HepG2 (cell line): Measurements from ENCODE around the gene SH3BP5. TPM values are rescaled to one million over a fixed set of nuclear protein-coding genes. Genes with fewer than 3 reads are reported as not detected.

Experiments
- ATAC-seq: fragments of 200-7000 bp; cut with Tn5 transposase; 3 replicates; pipeline ENCODE4 v1.9.1; 2020; ENCODE audit warnings: mild to moderate bottlenecking, moderate library complexity
- BruUV-seq: library from RNA; stranded (reverse); fragments of 400-500 nt; replicated peaks from 2 replicates; lab custom pipeline; 2021; lab: Mats Ljungman, UMichigan
- CTCF ChIA-PET: fragments of 300-600 bp; formaldehyde crosslinking; extraction: SDS; loops from one replicate; lab custom pipeline; 2021; ENCODE audit warnings: low total read pairs, inconsistent platforms, low intra/inter-chr PET ratio; lab: Yijun Ruan, JAX
- POLR2A ChIA-PET: fragments of 350-600 bp; sonication (Branson Sonifier 250); formaldehyde crosslinking; loops from one replicate; lab custom pipeline; 2020; ENCODE audit warnings: antibody characterized with exemption, inconsistent platforms; lab: Yijun Ruan, JAX
- DNase-seq: peaks from one replicate; pipeline ENCODE4 v3.0.0-alpha.2; 2015; ENCODE audit warnings: low spot score
- FAIRE-seq: peaks from 3 replicates; lab custom pipeline; 2011; peaks lifted over from hg19 to GRCh38; lab: Jason Lieb, UNC
- H2AFZ ChIP-seq: one replicate; pipeline ENCODE4 v1.6.1; 2011; ENCODE audit warnings: low read length, inconsistent platforms
- H3K27ac ChIP-seq: fragments of 300-600 bp; 3 replicates; pipeline ENCODE4 v1.8.0; 2011; ENCODE audit warnings: mixed run types, mild to moderate bottlenecking, mixed read lengths, low read length, inconsistent platforms; ENCODE audit not compliant: insufficient read depth; ENCODE audit errors: extremely low read length
- H3K27me3 ChIP-seq, 2 experiments: fragments of 200-600 bp in 1 of 2; 2 replicates in 1 of 2; 3 replicates in 1 of 2; pipeline versions ENCODE4 v1.6.0 to v1.8.0; 2011; ENCODE audit warnings: low read length in 2 of 2, mild to moderate bottlenecking in 2 of 2, moderate library complexity in 2 of 2, inconsistent platforms in 1 of 2; ENCODE audit not compliant: insufficient read depth in 2 of 2, control insufficient read depth in 1 of 2
- H3K36me3 ChIP-seq, 2 experiments: fragments of 200-600 bp in 1 of 2; replicated peaks in 1 of 2; 2 replicates in 1 of 2; 3 replicates in 1 of 2; pipeline versions ENCODE4 v1.5.1 to v1.8.0; 2011; ENCODE audit warnings: low read length in 2 of 2, inconsistent platforms in 1 of 2; ENCODE audit not compliant: insufficient read depth in 2 of 2, control insufficient read depth in 1 of 2
- H3K4me1 ChIP-seq: 2 replicates; pipeline ENCODE4 v1.5.1; 2012; ENCODE audit warnings: low read length, inconsistent platforms; ENCODE audit not compliant: insufficient read depth
- H3K4me2 ChIP-seq: 2 replicates; pipeline ENCODE4 v1.6.0; 2011; ENCODE audit warnings: low read depth, low read length, inconsistent platforms
- H3K4me3 ChIP-seq, 3 experiments: fragments of 200-600 bp in 1 of 3; sonication (generic), shearing (Covaris generic) in 1 of 3; replicated peaks in 1 of 3; 2 replicates each; pipeline ENCODE4 v1.5.1; 2011 to 2016; ENCODE audit warnings: low read length in 3 of 3, inconsistent platforms in 2 of 3, low read depth in 2 of 3, mild to moderate bottlenecking in 2 of 3, control low read depth in 1 of 3, mixed read lengths in 1 of 3; ENCODE audit not compliant: insufficient read depth in 1 of 3
- H3K79me2 ChIP-seq: one replicate; pipeline ENCODE4 v1.6.1; 2011; ENCODE audit warnings: low read length, inconsistent platforms; ENCODE audit not compliant: insufficient read depth
- H3K9ac ChIP-seq: 2 replicates; pipeline ENCODE4 v1.6.0; 2011; ENCODE audit warnings: mild to moderate bottlenecking, low read depth, low read length, inconsistent platforms; ENCODE audit not compliant: insufficient read depth
- H3K9me3 ChIP-seq: 2 replicates; pipeline ENCODE4 v1.5.1; 2012; ENCODE audit warnings: mild to moderate bottlenecking, low read length
- H4K20me1 ChIP-seq: 2 replicates; pipeline ENCODE4 v1.6.0; 2011; ENCODE audit warnings: inconsistent platforms, mild to moderate bottlenecking, low read length, moderate library complexity; ENCODE audit not compliant: insufficient read depth
- KLF13 ChIP-seq: sonication (generic); formaldehyde crosslinking; IDR thresholded peaks from 2 replicates; pipeline ENCODE4 v1.4.0; 2020; ENCODE audit warnings: mild to moderate bottlenecking, missing genetic modification reagents
- POLR2G ChIP-seq: fragments of 200-400 bp; formaldehyde crosslinking; IDR thresholded peaks from 2 replicates; pipeline ENCODE4 v1.6.1; 2018; ENCODE audit warnings: mild to moderate bottlenecking, low read depth, low read length, moderate library complexity
- THAP9 ChIP-seq: sonication (generic); formaldehyde crosslinking; IDR thresholded peaks from 2 replicates; pipeline ENCODE4; 2020; ENCODE audit warnings: missing genetic modification reagents, mild to moderate bottlenecking, borderline replicate concordance
- ZNF281 ChIP-seq: sonication (generic); formaldehyde crosslinking; IDR thresholded peaks from 2 replicates; pipeline ENCODE4 v1.4.0; 2020; ENCODE audit warnings: missing genetic modification reagents, borderline replicate concordance
- ZNF3 ChIP-seq: IDR thresholded peaks from 2 replicates; pipeline ENCODE4 v1.7.0; 2017; ENCODE audit warnings: inconsistent platforms
- WGBS: methylation state at CpG from one replicate; pipeline ENCODE4 v1.1.6; 2017; ENCODE audit warnings: low lambda C conversion rate; 5-methylcytosine and 5-hydroxymethylcytosine counted together
- in situ Hi-C: cut with HindIII; loops from 2 replicates; pipeline ENCODE4 v1.10.0; 2017; ENCODE audit warnings: low pct_unique_long_range_greater_than_20kb; ENCODE audit not compliant: extremely low pct_ligation_motif_present
- intact Hi-C: fragments of 100-400 bp; cut with micrococcal nuclease; formaldehyde crosslinking; loops from one replicate; pipeline ENCODE4 v1.10.0; 2022; ENCODE audit not compliant: unreplicated experiment
- polyA plus RNA-seq, 8 experiments: library from polyadenylated mRNA; depleted of rRNA in 3 of 8; stranded (reverse) in 7 of 8; unstranded in 1 of 8; fragments of >200 nt; fragmentation: Illumina TruSeq in 4 of 8; extraction: Trizol in 4 of 8; gene quantifications; 2 replicates each; pipeline versions ENCODE4 v1.2.1 to v1.2.3, GENCODE V29; 2011 to 2016; ENCODE audit warnings: low read depth in 4 of 8, missing spikeins in 1 of 8, mixed read lengths in 1 of 8; ENCODE audit not compliant: insufficient read depth in 1 of 8
- total RNA-seq, 5 experiments: library from RNA; depleted of rRNA; stranded (reverse); fragments of >200 nt; fragmentation: Illumina TruSeq; extraction: Trizol; gene quantifications; 2 replicates each; pipeline ENCODE4 v1.2.3, GENCODE V29; 2016; ENCODE audit warnings: low read depth in 1 of 5

The SH3BP5 gene
- total and polyA plus RNA-seq, 2 of the 13 experiments (the other 11 are each of a cell fraction or from before 2014, with no cell fraction given) = 0.09 to 0.16 TPM

- POLR2A ChIA-PET = no interaction called here
- Histone ChIP-seq H2AFZ (no peak overlapping the region), H3K4me1 (no peaks in the 10 kb centered on the region), H3K36me3 (no peaks in the 10 kb centered on the region), H3K4me2 (no peak overlapping the region), H3K79me2 (no peaks in the 10 kb centered on the region), H3K9ac (no peak overlapping the region), H3K9me3 (no peaks in the 10 kb centered on the region), H3K27me3 (no peaks in the 10 kb centered on the region), H4K20me1 (no peaks in the 10 kb centered on the region), H3K4me3 (no peak overlapping the region), H3K27ac (no peak overlapping the region)
- ATAC-seq (peak; percentile 57; the same call in 1 of the 3 replicates), FAIRE-seq (no peak), DNase-seq (peak; percentile 11)
- BruUV-seq = no TSS peak
- in situ Hi-C loops = no loop called here
- intact Hi-C loops = no loop called here
- CTCF ChIA-PET = no interaction called here
- TF ChIP-seq ZNF281 = no peak
- TF ChIP-seq KLF13 (CRISPR knock-in tag) = no peak
- TF ChIP-seq ZNF3 (CRISPR knock-in tag) = no peak
- no peak for TF ChIP-seq THAP9
- no peak for TF ChIP-seq POLR2G
- 34% methylated on average over 6 of the region's 6 CpGs for WGBS
These were observed 21.7 kb downstream of the SH3BP5 start for GRCh38 chr3:15310491-15311370.
